Lower leg skin (tissue), 4 donors: ENCODE results near the gene CACNB3. TPM values are rescaled to one million over a fixed set of nuclear protein-coding genes. Genes with fewer than 3 reads are reported as not detected.

Experiments
- DNase-seq, 2 donors: peaks; one replicate each; pipeline ENCODE4 v3.0.0-alpha.2; 2019; ENCODE audit warnings: low spot score in 2 of 2
- H3K4me3 ChIP-seq: fragments of 200-600 bp; sonication (generic); 2 replicates; pipeline ENCODE4 v1.5.1; 2017; ENCODE audit warnings: mild to moderate bottlenecking, low read depth; ENCODE audit not compliant: poor library complexity, severe bottlenecking
- CTCF ChIP-seq, 3 donors: fragments of 450-650 bp; IDR thresholded peaks; one replicate each; pipeline ENCODE4 v1.5.1; 2016; ENCODE audit warnings: antibody characterized with exemption in 3 of 3, mild to moderate bottlenecking in 3 of 3, moderate library complexity in 2 of 3
- POLR2A ChIP-seq, 2 donors: fragments of 450-650 bp; IDR thresholded peaks; one replicate each; pipeline ENCODE4 v1.6.1; 2016 to 2017; ENCODE audit warnings: antibody characterized with exemption in 2 of 2, mild to moderate bottlenecking in 1 of 2, moderate library complexity in 1 of 2
- WGBS, 2 donors: methylation state at CpG; one replicate each; pipeline ENCODE4 v1.1.5; 2018; 5-methylcytosine and 5-hydroxymethylcytosine counted together
- intact Hi-C: fragments of 100-400 bp; cut with DNase I; formaldehyde crosslinking; loops from one replicate; pipeline ENCODE4 v1.15.0; 2023; ENCODE audit warnings: low total_unique reads
- total RNA-seq, 4 donors: library from RNA; depleted of rRNA; stranded (reverse); fragments of >200 nt; gene quantifications; one replicate each; pipeline ENCODE4 v1.1.0, GENCODE V29; 2016

CACNB3 gene
- total RNA-seq, 4 donors from 2014 or later = 8.4 to 15.3 (median 9.5) TPM

- WGBS, 2 donors = 91 to 96% methylated on average over 3 of the region's 3 CpGs
- intact Hi-C loops = no loop called here
- TF ChIP-seq POLR2A (IDR thresholded peaks at IDR 0.05) (no peak), CTCF (IDR thresholded peaks at IDR 0.05) (no peak)
These were observed 24.6 kb upstream of the CACNB3 start for GRCh38 chr12:48793696-48794095.

GRCh38 chr12:48794870-48795269, 23.4 kb upstream of the CACNB3 start:
- DNase-seq = no peak
- TF ChIP-seq POLR2A (IDR thresholded peaks at IDR 0.05) = no peak
- no peak for TF ChIP-seq CTCF (IDR thresholded peaks at IDR 0.05)
- WGBS, 2 donors = 58 to 59% methylated on average over 3 of the region's 3 CpGs
- intact Hi-C loops = no loop called here
- no peak overlapping the region for H3K4me3 ChIP-seq

More at GRCh38 chr12:48793696-48794095, 24.6 kb upstream of the CACNB3 start:
- DNase-seq = no peak
- no peak overlapping the region for H3K4me3 ChIP-seq

GRCh38 chr12:48795550-48796455, 22.5 kb upstream of the CACNB3 start:
- peak; percentile 79 to 94 for DNase-seq
- intact Hi-C loops = loop anchor here (2.0 kb wide), 1 partner anchor 43 kb away; no protein-coding TSS in a partner anchor
- WGBS, 2 donors = 21% methylated on average over 12 of the region's 12 CpGs
- H3K4me3 ChIP-seq = no peak overlapping the region
- TF ChIP-seq CTCF (IDR thresholded peaks at IDR 0.05) = peak in 2 of 3 donors; percentile 64 to 97
- no peak for TF ChIP-seq POLR2A (IDR thresholded peaks at IDR 0.05)

- intact Hi-C loops = loop anchor here (2.0 kb wide), 1 partner anchor 44 kb away; no protein-coding TSS in a partner anchor
- no peak for TF ChIP-seq CTCF (IDR thresholded peaks at IDR 0.05)
- H3K4me3 ChIP-seq = no peak overlapping the region
- WGBS, 2 donors = 78 to 84% methylated on average over 3 of the region's 3 CpGs
- DNase-seq = no peak
These were observed 21.3 kb upstream of the CACNB3 start for GRCh38 chr12:48796976-48797375.

GRCh38 chr12:48800457-48800856, 17.8 kb upstream of the CACNB3 start:
- intact Hi-C loops = no loop called here
- no peak for TF ChIP-seq POLR2A (IDR thresholded peaks at IDR 0.05)
- no peak for TF ChIP-seq CTCF (IDR thresholded peaks at IDR 0.05)
- WGBS, 2 donors = 85 to 92% methylated on average over 14 of the region's 14 CpGs
- no peak overlapping the region for H3K4me3 ChIP-seq
- no peak for DNase-seq
